Esophagus squamous epithelium (tissue), 4 donors: ENCODE data around the gene TNFSF4.

Experiments
- POLR2A ChIP-seq, 4 donors: fragments of 450-650 bp; IDR thresholded peaks; one replicate each; pipeline ENCODE4 v1.6.1; 2017; ENCODE audit warnings: antibody characterized with exemption in 4 of 4, mild to moderate bottlenecking in 4 of 4, moderate library complexity in 3 of 4
- TF ChIP-seq, protein P1 (sequence below), 6 experiments: fragments of 450-650 bp in 4 of 6; fragments of 200-600 bp in 2 of 6; sonication (generic) in 2 of 6; IDR thresholded peaks; one replicate each; pipeline ENCODE4 v1.5.1; 2016 to 2019; ENCODE audit warnings: antibody characterized with exemption in 6 of 6, mild to moderate bottlenecking in 4 of 6, moderate library complexity in 4 of 6

DNA sequence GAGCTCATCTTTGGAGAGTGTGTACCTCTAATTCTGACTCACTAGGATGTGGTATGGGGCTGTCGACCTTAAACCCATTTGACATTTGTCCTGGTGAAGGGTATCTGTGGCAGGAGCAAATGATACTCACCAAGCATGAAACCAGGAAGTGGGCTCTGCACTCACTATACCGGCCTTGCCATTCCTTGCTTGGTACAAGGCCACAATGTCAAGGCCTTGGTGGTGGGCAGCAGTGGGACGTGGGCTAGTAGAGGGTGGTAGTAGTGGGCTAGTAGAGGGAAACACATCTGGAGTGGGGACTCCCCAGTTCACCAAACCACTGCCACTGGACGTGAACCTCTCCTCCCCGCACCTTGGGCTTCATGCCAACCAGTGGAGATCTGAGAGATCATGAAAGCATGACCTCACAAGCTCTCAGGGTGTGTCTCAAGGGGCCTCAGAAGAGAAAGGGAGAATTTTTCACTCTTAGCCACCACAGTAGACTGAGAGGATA, 11.5 kb downstream of the TNFSF4 start:
- TF ChIP-seq, protein P1, sequence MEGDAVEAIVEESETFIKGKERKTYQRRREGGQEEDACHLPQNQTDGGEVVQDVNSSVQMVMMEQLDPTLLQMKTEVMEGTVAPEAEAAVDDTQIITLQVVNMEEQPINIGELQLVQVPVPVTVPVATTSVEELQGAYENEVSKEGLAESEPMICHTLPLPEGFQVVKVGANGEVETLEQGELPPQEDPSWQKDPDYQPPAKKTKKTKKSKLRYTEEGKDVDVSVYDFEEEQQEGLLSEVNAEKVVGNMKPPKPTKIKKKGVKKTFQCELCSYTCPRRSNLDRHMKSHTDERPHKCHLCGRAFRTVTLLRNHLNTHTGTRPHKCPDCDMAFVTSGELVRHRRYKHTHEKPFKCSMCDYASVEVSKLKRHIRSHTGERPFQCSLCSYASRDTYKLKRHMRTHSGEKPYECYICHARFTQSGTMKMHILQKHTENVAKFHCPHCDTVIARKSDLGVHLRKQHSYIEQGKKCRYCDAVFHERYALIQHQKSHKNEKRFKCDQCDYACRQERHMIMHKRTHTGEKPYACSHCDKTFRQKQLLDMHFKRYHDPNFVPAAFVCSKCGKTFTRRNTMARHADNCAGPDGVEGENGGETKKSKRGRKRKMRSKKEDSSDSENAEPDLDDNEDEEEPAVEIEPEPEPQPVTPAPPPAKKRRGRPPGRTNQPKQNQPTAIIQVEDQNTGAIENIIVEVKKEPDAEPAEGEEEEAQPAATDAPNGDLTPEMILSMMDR (IDR thresholded peaks at IDR 0.05): no peak
- TF ChIP-seq POLR2A (IDR thresholded peaks at IDR 0.05): no peak
